Fibroblast of lung (primary cell): ENCODE data around the gene ESD. TPM values are rescaled to one million over a fixed set of nuclear protein-coding genes. Genes with fewer than 3 reads are reported as not detected.

Experiments used
- DNase-seq, 2 donors: peaks; one replicate each; pipeline versions ENCODE4 v3.0.0 to v3.0.0-alpha.2; 2010; ENCODE audit warnings: low read depth in 2 of 2
- H2AFZ ChIP-seq: 2 replicates; pipeline ENCODE4 v1.5.1; 2012; ENCODE audit warnings: low read length, control low read depth, inconsistent platforms
- H3K27ac ChIP-seq: 2 replicates; pipeline ENCODE4 v1.5.1; 2011; ENCODE audit warnings: low read length, control low read depth; ENCODE audit not compliant: insufficient read depth
- H3K27me3 ChIP-seq: 2 replicates; pipeline ENCODE4 v1.5.1; 2011; ENCODE audit warnings: mild to moderate bottlenecking, low read length; ENCODE audit not compliant: control insufficient read depth, insufficient read depth
- H3K36me3 ChIP-seq: 2 replicates; pipeline ENCODE4 v1.5.1; 2011; ENCODE audit warnings: low read length; ENCODE audit not compliant: control insufficient read depth, insufficient read depth
- H3K4me1 ChIP-seq: 2 replicates; pipeline ENCODE4 v1.5.1; 2011; ENCODE audit warnings: low read length; ENCODE audit not compliant: control insufficient read depth, insufficient read depth; ENCODE audit errors: extremely low read depth
- H3K4me2 ChIP-seq: 2 replicates; pipeline ENCODE4 v1.5.1; 2011; ENCODE audit warnings: low read length, control low read depth; ENCODE audit not compliant: insufficient read depth; ENCODE audit errors: extremely low read depth
- H3K4me3 ChIP-seq, 4 experiments: fragments of 200-600 bp in 1 of 4; sonication (generic) in 1 of 4; replicated peaks in 1 of 4; 2 replicates each; pipeline ENCODE4 v1.5.1; 2011 to 2016; ENCODE audit warnings: low read length in 4 of 4, low read depth in 3 of 4, mild to moderate bottlenecking in 3 of 4, control low read depth in 2 of 4, inconsistent platforms in 1 of 4, mixed read lengths in 1 of 4; ENCODE audit not compliant: insufficient read depth in 1 of 4; ENCODE audit errors: control extremely low read depth in 1 of 4
- H3K79me2 ChIP-seq: 2 replicates; pipeline ENCODE4 v1.5.1; 2012; ENCODE audit warnings: mild to moderate bottlenecking, low read length, inconsistent platforms; ENCODE audit not compliant: control insufficient read depth, insufficient read depth
- H3K9ac ChIP-seq: 2 replicates; pipeline ENCODE4 v1.5.1; 2011; ENCODE audit warnings: mild to moderate bottlenecking, low read length, control low read depth; ENCODE audit not compliant: insufficient read depth
- H3K9me3 ChIP-seq: 2 replicates; pipeline ENCODE4 v1.5.1; 2012; ENCODE audit warnings: low read depth, low read length; ENCODE audit not compliant: control insufficient read depth, insufficient read depth
- H4K20me1 ChIP-seq: 2 replicates; pipeline ENCODE4 v1.5.1; 2011; ENCODE audit warnings: low read length; ENCODE audit not compliant: control insufficient read depth, insufficient read depth; ENCODE audit errors: extremely low read depth
- CTCF ChIP-seq, 2 donors: IDR thresholded peaks in 1 of 2; conservative IDR thresholded peaks in 1 of 2; 1 replicate in 1 of 2; 2 replicates in 1 of 2; pipeline ENCODE4 v1.5.1; 2011 to 2012; ENCODE audit warnings: low read length in 2 of 2, control low read depth in 1 of 2, inconsistent platforms in 1 of 2, low read depth in 1 of 2, mild to moderate bottlenecking in 1 of 2
- EZH2 ChIP-seq: IDR thresholded peaks from 2 replicates; pipeline ENCODE4 v1.5.1; 2012; ENCODE audit warnings: low read length, control low read depth, mild to moderate bottlenecking; ENCODE audit errors: missing control alignments
- polyA plus RNA-seq, 2 donors: library from polyadenylated mRNA; depleted of rRNA in 1 of 2; stranded (reverse) in 1 of 2; unstranded in 1 of 2; fragments of >200 nt; gene quantifications; 2 replicates each; pipeline ENCODE4 v1.2.1, GENCODE V29; 2011 to 2012; ENCODE audit warnings: missing spikeins in 1 of 2
- total RNA-seq: library from RNA; depleted of rRNA; stranded (reverse); fragments of >200 nt; gene quantifications from 2 replicates; pipeline ENCODE4 v1.2.1, GENCODE V29; 2014

ESD gene
- total and polyA plus RNA-seq, 2 donors (not counting 1 experiment from before 2014, with no cell fraction given), result 118 to 193 TPM

DNA sequence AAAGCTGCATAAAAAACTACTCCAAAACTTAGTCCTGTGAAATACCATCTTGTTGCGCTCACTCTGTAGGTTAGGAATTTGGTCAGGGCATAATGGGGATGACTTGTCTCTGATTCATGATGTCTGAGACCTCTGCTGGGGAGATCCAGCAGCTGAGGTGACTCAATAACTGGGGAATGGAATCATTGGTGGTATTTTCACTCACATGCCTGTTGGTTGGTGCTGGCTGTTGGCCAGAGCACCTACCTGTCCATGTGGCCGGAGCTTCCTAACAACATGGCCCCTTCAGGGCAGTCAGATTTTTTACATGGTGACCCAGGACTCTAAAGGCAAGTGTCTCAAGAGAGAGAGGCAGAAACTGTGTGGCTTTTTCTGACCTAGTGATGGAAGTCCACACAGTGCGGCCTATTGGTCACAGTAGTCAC lies 7.4 kb upstream of the ESD start:
- Histone ChIP-seq H3K27me3 (no peaks in the 10 kb centered on the region), H3K4me3 (no peak overlapping the region), H3K79me2 (no peaks in the 10 kb centered on the region), H3K9me3 (no peaks in the 10 kb centered on the region), H2AFZ (no peak overlapping the region), H3K27ac (peak overlapping the region; percentile 33), H3K36me3 (no peaks in the 10 kb centered on the region), H4K20me1 (no peaks in the 10 kb centered on the region), H3K9ac (no peak overlapping the region), H3K4me1 (peaks cover 6% of the 10 kb centered on the region), H3K4me2 (no peak overlapping the region)
- TF ChIP-seq CTCF (conservative IDR thresholded peaks at IDR 0.05 in 1 of 2, IDR thresholded peaks at IDR 0.05 in 1 of 2; ENCODE audit: low read depth in 1 of 2, low read length in 2 of 2), result no peak
- TF ChIP-seq EZH2, result no peak
- DNase-seq, result peak; percentile 73 to 98

DNA sequence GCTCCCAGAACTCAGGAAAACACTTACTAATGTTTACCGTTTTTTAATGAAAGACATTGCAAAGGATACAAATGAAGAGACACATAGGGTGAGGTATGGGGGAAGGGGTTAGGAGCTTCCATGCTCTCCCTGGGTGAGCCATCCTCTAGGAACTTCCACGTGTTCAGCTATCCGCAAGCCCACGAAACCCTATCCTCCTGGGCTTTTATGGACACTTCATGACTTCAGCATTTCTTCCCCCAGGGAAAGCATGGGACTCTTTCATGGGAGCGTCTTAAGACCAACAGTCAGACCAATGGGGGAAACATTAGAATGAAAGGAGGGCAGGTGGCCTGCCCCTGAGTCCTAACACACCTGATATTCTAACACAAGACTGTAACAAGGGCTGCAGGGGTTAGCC lies 6.6 kb upstream of the ESD start:
- H3K36me3 ChIP-seq, result no peaks in the 10 kb centered on the region
- H2AFZ ChIP-seq, result no peak overlapping the region
- TF ChIP-seq EZH2, result no peak
- TF ChIP-seq CTCF (conservative IDR thresholded peaks at IDR 0.05 in 1 of 2, IDR thresholded peaks at IDR 0.05 in 1 of 2; ENCODE audit: low read depth in 1 of 2, low read length in 2 of 2), result no peak
- peaks cover 6% of the 10 kb centered on the region for H3K4me1 ChIP-seq
- H3K27me3 ChIP-seq, result no peaks in the 10 kb centered on the region
- no peak overlapping the region for H3K9ac ChIP-seq
- no peak overlapping the region for H3K4me2 ChIP-seq
- no peaks in the 10 kb centered on the region for H3K79me2 ChIP-seq
- no peaks in the 10 kb centered on the region for H3K9me3 ChIP-seq
- H3K27ac ChIP-seq, result peak overlapping the region; percentile 67
- DNase-seq, result peak in 1 of 2 donors; percentile 41
- no peak overlapping the region for H3K4me3 ChIP-seq
- no peaks in the 10 kb centered on the region for H4K20me1 ChIP-seq

DNA sequence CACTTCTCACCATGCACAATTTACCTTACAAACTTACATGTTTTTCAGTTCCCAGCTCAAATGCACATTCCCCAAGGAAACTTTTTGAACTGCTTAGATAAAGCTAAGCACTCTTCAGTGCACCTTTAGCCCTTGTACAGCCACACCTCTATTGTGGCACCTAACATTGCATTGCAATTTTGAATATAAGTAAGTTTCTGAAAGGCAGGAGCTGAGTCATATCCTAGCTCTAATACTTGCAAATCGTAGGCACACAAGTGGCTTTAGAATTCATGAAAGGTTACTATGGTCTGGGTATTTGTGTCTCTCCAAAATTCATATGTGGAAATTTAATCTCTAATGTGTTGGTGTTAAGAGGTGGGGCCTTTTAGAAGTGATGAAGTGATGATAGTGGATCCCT lies 4.9 kb upstream of the ESD start:
- Histone ChIP-seq H3K79me2 (peaks cover under 1% of the 10 kb centered on the region), H3K9ac (no peak overlapping the region), H4K20me1 (no peaks in the 10 kb centered on the region), H3K27me3 (no peaks in the 10 kb centered on the region), H2AFZ (no peak overlapping the region), H3K9me3 (no peaks in the 10 kb centered on the region), H3K27ac (no peak overlapping the region), H3K4me2 (no peak overlapping the region), H3K4me1 (peaks cover 6% of the 10 kb centered on the region), H3K4me3 (no peak overlapping the region), H3K36me3 (no peaks in the 10 kb centered on the region)
- DNase-seq, result peak in 1 of 2 donors; percentile 10
- TF ChIP-seq CTCF (conservative IDR thresholded peaks at IDR 0.05 in 1 of 2, IDR thresholded peaks at IDR 0.05 in 1 of 2; ENCODE audit: low read depth in 1 of 2, low read length in 2 of 2) (no peak), EZH2 (no peak)
